ENCODE data around the gene CACNA1C. TPM values are rescaled to one million over a fixed set of nuclear protein-coding genes. Genes with fewer than 3 reads are reported as not detected.

CACNA1C gene
- total RNA-seq, 4 donors from 2014 or later: 5.2 to 12.9 (median 6.3) TPM

- Histone ChIP-seq H3K36me3 (no peaks in the 10 kb centered on the region), H3K27me3 (no peaks in the 10 kb centered on the region), H3K27ac (peak overlapping the region in 1 of 4 donors; percentile 33), H3K4me3 (no peak overlapping the region), H3K4me1 (peaks cover 0 to 36% (median 10%) of the 10 kb centered on the region in 4 donors), H3K9me3 (peaks cover 0 to 8% (median 0%) of the 10 kb centered on the region in 4 donors)
- DNase-seq (ENCODE audit: low spot score in 2 of 2): no peak
- TF ChIP-seq POLR2A (IDR thresholded peaks at IDR 0.05) (no peak), CTCF (IDR thresholded peaks at IDR 0.05) (no peak), EP300 (IDR thresholded peaks at IDR 0.05) (no peak)
- WGBS, 2 donors: 63 to 82% methylated on average over 10 to 12 of the region's 12 CpGs
Measured at GRCh38 chr12:2304223-2304622, 251.4 kb downstream of the CACNA1C start.

- Histone ChIP-seq H3K27me3 (no peaks in the 10 kb centered on the region), H3K36me3 (no peaks in the 10 kb centered on the region), H3K4me1 (peaks cover 0 to 37% (median 10%) of the 10 kb centered on the region in 4 donors), H3K9me3 (peaks cover 0 to 8% (median 0%) of the 10 kb centered on the region in 4 donors), H3K4me3 (no peak overlapping the region), H3K27ac (peak overlapping the region in 1 of 4 donors; percentile 10)
- no peak for DNase-seq (ENCODE audit: low spot score in 2 of 2)
- WGBS, 2 donors: 70 to 79% methylated on average over 3 of the region's 3 CpGs
- TF ChIP-seq CTCF (IDR thresholded peaks at IDR 0.05): no peak
- TF ChIP-seq EP300 (IDR thresholded peaks at IDR 0.05): no peak
- TF ChIP-seq POLR2A (IDR thresholded peaks at IDR 0.05): no peak
Measured at GRCh38 chr12:2306012-2306411, 253.2 kb downstream of the CACNA1C start.

- TF ChIP-seq CTCF (IDR thresholded peaks at IDR 0.05) (no peak), EP300 (IDR thresholded peaks at IDR 0.05) (no peak), POLR2A (IDR thresholded peaks at IDR 0.05) (no peak)
- H3K27ac ChIP-seq: peak overlapping the region in 1 of 4 donors; percentile 10
- DNase-seq (ENCODE audit: low spot score in 2 of 2): no peak
- 63 to 71% methylated on average over 4 of the region's 4 CpGs for WGBS, 2 donors
- H3K36me3 ChIP-seq: no peaks in the 10 kb centered on the region
- H3K27me3 ChIP-seq: no peaks in the 10 kb centered on the region
- no peak overlapping the region for H3K4me3 ChIP-seq
- H3K4me1 ChIP-seq: peaks cover 0 to 37% (median 8%) of the 10 kb centered on the region in 4 donors
- peaks cover 0 to 8% (median 0%) of the 10 kb centered on the region in 4 donors for H3K9me3 ChIP-seq
Measured at GRCh38 chr12:2306735-2307134, 253.9 kb downstream of the CACNA1C start.

GRCh38 chr12:2307550-2307949 is 254.8 kb downstream of the CACNA1C start:
- Histone ChIP-seq H3K36me3 (no peaks in the 10 kb centered on the region), H3K4me3 (no peak overlapping the region), H3K9me3 (peaks cover 0 to 8% (median 0%) of the 10 kb centered on the region in 4 donors), H3K27me3 (no peaks in the 10 kb centered on the region), H3K4me1 (peaks cover 0 to 28% (median 4%) of the 10 kb centered on the region in 4 donors), H3K27ac (no peak overlapping the region)
- TF ChIP-seq EP300 (IDR thresholded peaks at IDR 0.05) (no peak), POLR2A (IDR thresholded peaks at IDR 0.05) (no peak), CTCF (IDR thresholded peaks at IDR 0.05) (no peak)
- 83 to 84% methylated on average over 3 of the region's 3 CpGs for WGBS, 2 donors
- no peak for DNase-seq (ENCODE audit: low spot score in 2 of 2)

GRCh38 chr12:2309647-2310046 is 256.9 kb downstream of the CACNA1C start:
- H3K27me3 ChIP-seq: no peaks in the 10 kb centered on the region
- no peak for TF ChIP-seq EP300 (IDR thresholded peaks at IDR 0.05)
- TF ChIP-seq CTCF (IDR thresholded peaks at IDR 0.05): no peak
- no peak for TF ChIP-seq POLR2A (IDR thresholded peaks at IDR 0.05)
- H3K4me3 ChIP-seq: no peak overlapping the region
- DNase-seq (ENCODE audit: low spot score in 2 of 2): no peak
- 75 to 76% methylated on average over 5 of the region's 5 CpGs for WGBS, 2 donors
- no peak overlapping the region for H3K27ac ChIP-seq
- no peaks in the 10 kb centered on the region for H3K36me3 ChIP-seq
- peaks cover 0 to 8% (median 0%) of the 10 kb centered on the region in 4 donors for H3K9me3 ChIP-seq
- H3K4me1 ChIP-seq: peaks cover 0 to 17% (median 3%) of the 10 kb centered on the region in 4 donors

Measured in tibial nerve (tissue), 4 donors.